Thyroid gland (tissue), 4 donors: ENCODE measurements around the gene GCA.

Experiments used
- CTCF ChIP-seq, 6 experiments: fragments of 200-600 bp in 3 of 6; fragments of 450-650 bp in 3 of 6; sonication (generic) in 3 of 6; IDR thresholded peaks; one replicate each; pipeline ENCODE4 v1.5.1; 2016 to 2019; ENCODE audit warnings: antibody characterized with exemption in 6 of 6, mild to moderate bottlenecking in 2 of 6, inconsistent platforms in 1 of 6, moderate library complexity in 1 of 6
- POLR2A ChIP-seq, 2 donors: fragments of 450-650 bp; IDR thresholded peaks; one replicate each; pipeline ENCODE4 v1.6.1; 2017; ENCODE audit warnings: antibody characterized with exemption in 2 of 2, mild to moderate bottlenecking in 2 of 2, moderate library complexity in 1 of 2

DNA sequence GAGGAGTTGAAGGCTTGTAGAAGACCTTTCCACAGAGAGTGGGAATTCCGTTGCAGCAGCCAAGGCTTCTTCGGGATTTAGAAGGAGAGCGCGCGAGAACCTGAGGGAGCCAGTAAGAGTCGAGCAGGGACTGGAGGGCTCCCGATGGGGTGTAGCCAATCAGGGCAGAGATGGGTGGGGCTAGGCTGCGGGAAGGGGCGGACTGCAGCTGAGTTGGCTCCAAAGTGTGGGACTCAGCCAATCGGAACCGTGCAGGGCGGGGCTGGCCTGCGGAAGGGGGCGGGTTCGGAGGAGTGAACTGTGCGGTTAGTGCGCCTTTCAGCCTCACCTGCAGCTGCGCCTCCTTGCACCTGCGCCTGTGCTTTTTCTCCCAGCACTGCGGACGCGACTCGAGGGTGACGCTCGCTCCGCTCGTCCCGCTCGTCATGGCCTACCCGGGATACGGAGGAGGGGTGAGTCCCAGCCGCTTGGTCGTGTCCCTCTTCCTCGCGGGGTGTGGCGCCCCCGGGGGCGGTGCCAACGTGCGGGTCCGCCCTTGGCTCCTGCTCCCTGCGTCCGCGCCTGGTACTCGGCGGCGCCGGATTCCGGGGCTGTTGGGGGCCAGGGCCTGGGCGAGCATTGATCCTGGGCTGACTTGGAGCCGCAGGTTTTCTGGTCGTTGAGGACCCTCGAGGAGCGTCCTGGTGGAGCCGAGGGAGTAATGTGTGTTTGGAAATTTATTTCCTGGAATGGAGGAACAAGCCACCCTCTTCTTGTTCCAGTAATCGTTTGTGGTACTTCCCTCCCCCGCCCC lies at the start of gene GCA:
- TF ChIP-seq CTCF (IDR thresholded peaks at IDR 0.05), result peak in 1 of 6 experiments; percentile 17
- peak; percentile 3 to 83 for TF ChIP-seq POLR2A (IDR thresholded peaks at IDR 0.05)
